ENCODE measurements around the gene MDFI.
A peak's percentile ranks its signal among the peaks of the same experiment; 100 is the strongest.

MDFI gene

GRCh38 chr6:41690541-41691330, 52.5 kb downstream of the MDFI start:
- DNase-seq: no peak

- no peak for DNase-seq
Observed at GRCh38 chr6:41691426-41692079, 53.3 kb downstream of the MDFI start.

DNA sequence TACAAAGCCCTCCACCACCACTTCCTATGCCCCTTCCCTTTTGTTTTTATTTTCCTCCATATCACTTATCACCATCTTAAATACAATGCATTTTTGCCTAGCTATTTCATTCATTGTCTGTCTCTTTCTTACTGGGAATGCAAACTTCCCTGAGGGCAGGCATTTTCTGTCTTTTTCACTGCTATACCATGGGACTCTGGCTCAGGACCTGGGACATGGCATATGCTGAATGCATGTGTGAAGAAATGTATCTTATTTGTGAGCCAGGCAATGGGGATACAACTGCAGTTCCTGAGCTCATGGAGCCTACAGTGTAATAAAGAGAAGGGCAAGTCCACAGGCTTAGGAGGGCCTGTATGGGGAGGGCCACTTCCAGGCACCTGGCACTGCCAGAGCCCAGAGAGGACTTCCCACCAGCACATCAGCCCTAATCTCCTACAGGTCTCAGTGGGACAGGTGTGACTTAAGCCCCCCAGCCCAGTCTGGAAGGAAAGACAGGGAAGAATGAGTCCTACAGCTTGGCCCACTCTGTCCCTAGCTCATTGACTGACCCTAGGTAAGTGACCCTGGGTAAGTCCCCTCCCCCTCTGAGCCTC, 53.9 kb downstream of the MDFI start:
- DNase-seq: no peak

DNA sequence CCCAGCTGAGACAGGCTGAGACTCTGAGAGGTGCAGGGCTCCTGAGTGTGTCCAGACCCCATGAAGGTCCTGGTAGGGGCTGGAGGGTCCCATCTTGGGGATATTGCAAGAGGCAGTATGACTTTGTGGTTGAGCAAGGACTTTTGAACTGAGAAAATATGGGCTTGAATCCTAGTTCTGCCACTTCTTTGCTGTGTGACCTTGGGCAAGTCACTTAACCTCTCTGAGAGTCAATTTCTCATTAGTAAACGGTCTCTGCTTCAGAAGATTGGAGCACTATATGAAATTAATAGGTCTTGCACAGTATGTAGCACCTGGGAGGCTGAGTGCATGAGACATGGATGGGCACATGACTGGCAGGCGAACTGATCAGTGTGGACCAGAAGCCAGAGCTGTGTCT, 54.5 kb downstream of the MDFI start:
- DNase-seq: no peak

DNA sequence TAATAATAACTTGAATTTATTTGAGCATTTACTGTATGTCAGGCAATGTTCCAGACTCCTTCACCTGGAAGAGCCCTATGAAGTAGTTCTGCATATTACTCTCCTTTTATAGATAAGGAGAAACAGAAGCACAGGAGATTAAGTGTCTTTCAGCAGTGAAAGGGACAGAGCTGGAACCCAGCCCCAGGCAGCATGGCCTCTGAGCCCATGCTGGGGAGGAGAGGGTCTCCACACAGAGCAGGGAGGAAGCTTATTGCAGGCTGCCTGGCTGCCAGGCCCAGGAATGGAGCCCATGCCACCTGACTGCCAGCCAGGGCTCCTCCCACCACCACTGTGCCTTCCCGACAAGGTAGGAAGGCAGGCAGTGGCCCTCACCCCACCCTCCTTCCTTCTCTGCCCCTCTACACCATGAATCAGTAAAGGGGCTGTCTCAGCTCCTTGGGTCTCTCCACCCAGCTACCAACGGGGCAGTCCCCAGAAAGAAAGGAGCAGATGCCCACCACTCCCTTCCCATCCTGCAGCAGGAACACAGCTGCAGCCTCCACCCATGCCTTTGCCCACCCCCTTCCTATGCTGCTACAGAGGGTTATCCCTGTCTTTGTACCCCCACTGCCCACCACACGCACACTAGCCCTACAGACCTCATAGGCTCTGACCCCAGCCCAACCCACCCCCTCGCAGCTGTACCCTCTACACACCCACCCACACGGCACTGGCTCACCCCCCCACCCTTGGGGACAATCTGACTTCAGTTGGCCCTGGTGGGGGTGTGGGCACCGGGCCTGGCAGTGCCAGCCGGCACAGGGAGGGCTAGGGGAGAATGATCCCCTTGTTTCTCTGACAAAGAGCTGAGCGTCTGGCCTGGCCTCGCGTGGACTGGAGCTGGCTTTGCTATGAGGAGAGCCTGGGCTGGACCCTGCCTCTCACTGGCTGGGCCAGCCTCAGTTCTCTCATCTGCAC, 55.3 kb downstream of the MDFI start:
- DNase-seq: no peak

DNA sequence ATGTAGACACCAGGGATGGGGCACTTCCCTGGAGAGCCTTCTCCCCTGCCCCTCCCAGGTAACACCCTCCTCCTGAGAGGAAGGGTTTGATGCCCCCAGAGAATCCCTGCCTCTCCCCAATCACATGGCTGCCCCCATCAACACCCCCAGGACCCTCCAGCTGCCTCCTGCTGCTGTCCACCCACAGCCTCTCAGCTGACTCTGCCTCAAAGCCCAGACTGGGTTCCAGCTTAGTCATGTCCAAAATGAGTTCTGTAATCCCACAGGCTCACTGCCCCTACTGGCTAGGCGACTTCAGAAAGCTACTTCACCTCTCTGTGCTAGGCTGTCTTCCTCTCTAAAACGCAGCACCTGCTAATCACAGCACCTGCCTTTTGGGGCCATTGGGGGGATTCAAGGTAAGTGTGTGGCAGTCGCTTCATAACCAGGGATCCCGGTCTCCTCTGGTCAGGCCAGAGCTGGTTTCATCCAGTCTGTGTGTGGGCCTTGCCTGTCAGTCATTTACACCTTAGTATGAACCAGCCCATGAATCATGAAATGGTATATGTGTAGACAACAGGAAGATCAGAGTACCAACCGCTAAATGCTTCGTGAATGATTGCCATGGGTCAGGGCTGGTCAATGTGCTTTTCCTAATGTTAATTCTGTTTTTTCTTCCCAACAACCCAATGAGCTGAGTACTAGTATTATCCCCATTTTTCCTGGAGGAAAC, 56.7 kb downstream of the MDFI start:
- DNase-seq: no peak

DNA sequence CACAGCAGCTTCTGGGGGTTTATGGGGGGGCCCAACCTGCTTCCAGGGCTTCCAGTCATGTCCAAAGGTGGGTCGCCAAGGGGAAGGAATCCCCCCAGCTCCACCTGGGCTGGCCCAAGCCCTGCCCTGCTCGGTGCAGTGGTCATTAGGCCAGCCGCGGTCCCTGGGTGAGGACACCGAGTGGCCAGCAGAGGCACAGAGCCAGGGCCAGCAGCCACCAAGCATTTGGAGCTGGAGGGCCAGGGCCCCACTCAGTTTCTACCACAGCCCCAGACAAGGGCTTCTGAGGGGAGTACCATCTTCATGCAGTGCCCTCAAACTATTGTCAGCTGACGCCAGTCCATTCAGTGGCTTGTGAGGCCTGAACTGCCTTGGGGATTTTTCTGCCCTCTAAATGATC, 57.6 kb downstream of the MDFI start:
- DNase-seq: no peak

GRCh38 chr6:41696788-41697187, 58.5 kb downstream of the MDFI start:
- no peak for DNase-seq

DNA sequence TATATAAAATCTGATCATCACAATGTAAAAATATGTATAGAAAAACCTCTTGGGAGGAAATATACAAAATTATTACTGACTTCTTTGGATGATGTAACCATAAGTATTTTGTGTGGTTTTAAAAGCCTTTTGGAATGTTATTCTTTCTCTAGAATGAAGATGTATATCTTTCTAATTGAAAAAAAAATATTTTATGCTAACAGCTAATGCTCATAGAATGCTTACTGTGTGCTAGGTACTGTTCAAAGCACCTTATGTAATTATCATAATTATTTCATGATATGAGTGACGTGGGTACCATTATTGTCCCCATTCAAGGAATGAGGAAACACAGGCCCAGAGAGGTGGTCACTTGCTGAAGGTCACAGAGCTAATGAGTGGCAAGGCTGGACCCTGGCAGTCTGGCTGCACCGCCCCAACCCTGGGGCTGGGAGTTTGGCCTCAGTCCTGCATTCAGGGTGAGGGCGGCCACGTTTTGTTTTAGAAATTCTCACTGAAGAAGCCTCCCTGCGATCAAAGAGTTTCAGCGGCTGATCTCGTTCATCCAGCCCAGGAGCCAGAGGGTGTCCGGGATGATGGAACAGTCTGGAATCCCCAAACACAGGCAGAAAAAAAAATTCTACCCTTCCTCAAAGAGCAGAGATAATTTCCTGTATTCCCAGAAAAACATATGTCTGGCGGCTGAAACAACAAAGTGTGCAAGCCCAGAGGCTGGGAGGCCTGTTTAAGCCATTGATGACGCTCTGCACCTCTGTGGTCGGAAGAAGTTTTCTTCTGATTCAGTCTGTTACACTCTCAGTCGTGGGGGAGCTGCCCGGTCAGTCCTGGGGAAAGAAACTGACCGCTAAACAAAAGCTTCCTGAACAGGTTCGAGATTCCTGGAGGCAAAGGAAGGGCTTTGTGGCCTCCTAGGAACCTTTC, 59.9 kb downstream of the MDFI start:
- peak; percentile 8 for DNase-seq

DNA sequence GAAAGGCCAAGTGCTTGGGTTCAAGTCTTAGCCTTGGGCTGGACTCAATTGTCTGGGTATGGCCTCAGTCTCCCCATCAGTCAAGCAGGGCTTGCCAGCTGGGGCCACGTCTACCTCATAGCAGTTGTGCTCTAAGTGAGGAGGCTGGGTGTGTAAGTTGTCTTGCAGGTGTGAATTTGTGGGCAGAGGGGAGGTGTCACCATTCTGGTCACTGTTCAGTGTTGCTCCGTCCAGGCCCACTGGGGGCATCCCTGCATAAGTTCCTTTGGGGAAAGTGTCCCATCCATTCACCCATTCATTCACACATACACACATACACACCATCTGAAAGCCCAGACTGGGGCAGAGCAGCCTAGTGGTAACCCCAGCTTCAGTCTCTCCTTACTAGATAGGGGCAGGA, 60.8 kb downstream of the MDFI start:
- no peak for DNase-seq

GRCh38 chr6:41700463-41701347, 62.4 kb downstream of the MDFI start:
- no peak for DNase-seq

- no peak for DNase-seq
Observed at GRCh38 chr6:41702089-41702745, 63.9 kb downstream of the MDFI start.

DNA sequence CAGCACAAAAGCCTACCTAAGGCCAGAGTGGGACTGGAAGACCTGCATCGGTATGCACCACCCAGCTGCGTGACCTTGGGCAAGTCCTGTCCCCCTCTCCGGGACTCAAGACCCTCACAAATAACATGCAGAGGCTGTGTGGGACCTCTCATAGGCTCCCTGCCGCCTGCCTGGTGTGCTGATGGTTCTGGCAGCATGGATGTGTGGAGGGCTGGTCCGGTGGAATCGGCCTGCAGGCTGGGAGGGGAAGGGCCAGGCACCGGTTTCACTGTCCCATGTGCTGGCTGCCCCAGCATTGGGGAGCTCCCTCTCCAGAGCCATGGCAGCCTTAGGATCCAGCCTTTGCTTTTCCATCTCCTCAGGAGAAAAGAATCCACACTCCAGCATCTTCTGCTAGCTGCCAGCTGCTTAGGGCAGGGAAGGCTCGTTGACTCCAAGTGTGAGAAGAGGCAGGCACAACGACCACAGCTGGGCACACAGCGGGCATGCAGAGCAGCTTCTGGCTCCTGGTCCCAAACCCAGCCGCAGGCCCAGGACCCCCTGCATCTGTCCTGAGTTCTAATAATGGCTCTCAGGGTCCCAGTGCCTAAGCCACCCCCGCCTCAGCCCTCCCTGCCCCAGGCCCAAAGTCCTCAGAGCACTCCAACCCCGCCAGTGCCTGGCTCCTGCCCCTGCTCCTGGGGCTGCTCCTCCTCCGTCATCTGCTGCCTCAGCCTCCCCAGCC, 64.7 kb downstream of the MDFI start:
- no peak for DNase-seq
